GM12873 (cell line): Measurements from ENCODE around the gene METAP1D.

Source experiments
- TF ChIP-seq, protein P1 (sequence below): IDR thresholded peaks from 2 replicates; pipeline ENCODE4 v1.5.1; 2012; ENCODE audit warnings: low read depth, mild to moderate bottlenecking, moderate library complexity, low read length, control low read depth; ENCODE audit not compliant: insufficient read depth; ENCODE audit errors: missing control alignments

METAP1D gene

GRCh38 chr2:172052000-172052983 lies 52.5 kb downstream of the METAP1D start:
- TF ChIP-seq, protein P1, sequence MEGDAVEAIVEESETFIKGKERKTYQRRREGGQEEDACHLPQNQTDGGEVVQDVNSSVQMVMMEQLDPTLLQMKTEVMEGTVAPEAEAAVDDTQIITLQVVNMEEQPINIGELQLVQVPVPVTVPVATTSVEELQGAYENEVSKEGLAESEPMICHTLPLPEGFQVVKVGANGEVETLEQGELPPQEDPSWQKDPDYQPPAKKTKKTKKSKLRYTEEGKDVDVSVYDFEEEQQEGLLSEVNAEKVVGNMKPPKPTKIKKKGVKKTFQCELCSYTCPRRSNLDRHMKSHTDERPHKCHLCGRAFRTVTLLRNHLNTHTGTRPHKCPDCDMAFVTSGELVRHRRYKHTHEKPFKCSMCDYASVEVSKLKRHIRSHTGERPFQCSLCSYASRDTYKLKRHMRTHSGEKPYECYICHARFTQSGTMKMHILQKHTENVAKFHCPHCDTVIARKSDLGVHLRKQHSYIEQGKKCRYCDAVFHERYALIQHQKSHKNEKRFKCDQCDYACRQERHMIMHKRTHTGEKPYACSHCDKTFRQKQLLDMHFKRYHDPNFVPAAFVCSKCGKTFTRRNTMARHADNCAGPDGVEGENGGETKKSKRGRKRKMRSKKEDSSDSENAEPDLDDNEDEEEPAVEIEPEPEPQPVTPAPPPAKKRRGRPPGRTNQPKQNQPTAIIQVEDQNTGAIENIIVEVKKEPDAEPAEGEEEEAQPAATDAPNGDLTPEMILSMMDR: no peak

DNA sequence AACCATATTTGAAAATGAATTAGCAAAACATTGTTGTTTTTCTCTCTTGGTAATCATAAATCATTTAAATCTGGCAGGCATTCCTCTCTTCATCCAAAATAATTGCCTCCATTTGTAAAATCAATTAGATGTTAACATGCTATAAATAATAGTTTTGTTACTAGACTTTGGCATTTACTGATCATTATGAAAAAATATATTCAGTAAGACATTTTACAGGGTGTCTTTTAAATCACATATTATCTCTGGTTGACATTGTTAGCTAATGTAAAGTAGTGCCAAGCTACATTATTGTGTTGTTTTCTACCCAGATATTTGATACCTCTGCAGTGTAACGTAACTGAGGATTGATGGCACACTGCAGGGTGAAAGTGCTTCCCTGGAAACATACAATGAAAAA lies 53.7 kb downstream of the METAP1D start:
- TF ChIP-seq, protein P1: no peak

DNA sequence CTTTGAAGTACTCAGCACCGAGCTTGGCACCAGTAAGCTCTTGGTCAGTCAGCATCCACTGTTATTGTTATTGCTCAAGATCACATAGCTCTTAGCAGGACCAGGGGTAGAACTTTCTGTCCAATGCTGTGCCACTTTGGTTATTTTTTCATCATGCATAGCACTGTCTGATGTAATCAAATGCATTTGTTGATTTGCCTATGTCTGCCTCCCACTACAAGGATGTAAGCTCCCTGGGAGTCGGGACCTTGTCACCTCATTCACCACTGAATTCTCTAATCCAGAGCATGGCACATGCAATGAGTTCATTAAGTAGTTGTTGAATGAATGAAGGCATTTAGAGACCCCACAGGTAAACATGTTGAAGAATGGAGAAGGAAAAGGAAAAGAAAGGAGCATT lies 56.5 kb downstream of the METAP1D start:
- TF ChIP-seq, protein P1: no peak

DNA sequence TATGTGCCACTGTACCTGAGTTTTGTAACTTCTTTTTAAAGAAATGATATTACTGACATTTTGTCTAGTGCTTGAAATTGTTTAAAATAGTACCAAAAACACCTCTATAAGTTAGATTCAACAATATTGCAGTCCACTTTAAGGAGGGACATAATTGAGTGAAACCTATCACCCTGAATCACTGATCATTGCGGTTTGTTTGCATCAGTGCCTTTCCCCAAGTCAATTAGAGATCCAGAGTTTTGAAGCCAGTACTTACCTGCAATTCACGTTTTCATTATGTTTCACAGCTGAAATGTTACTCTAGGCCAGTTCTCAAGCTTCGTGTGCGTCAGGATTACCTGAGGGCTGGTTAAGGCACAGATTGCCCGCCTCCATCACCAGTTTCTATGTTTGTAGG lies 58.9 kb downstream of the METAP1D start:
- TF ChIP-seq, protein P1: no peak

GRCh38 chr2:172062402-172063004 lies 62.8 kb downstream of the METAP1D start:
- TF ChIP-seq, protein P1: no peak

- TF ChIP-seq, protein P1: no peak
These were observed 63.7 kb downstream of the METAP1D start for GRCh38 chr2:172063446-172063845.

- TF ChIP-seq, protein P1: no peak
These were observed 65.4 kb downstream of the METAP1D start for GRCh38 chr2:172065111-172065510.
